Activated naive CD4-positive, alpha-beta T cell treated with anti-CD3 and anti-CD28 coated beads for 36 hours (primary cell): ENCODE data around the gene MYL12A. TPM values are rescaled to one million over a fixed set of nuclear protein-coding genes. Genes with fewer than 3 reads are reported as not detected.
"Not testable (repeated sequence)": the region's sequence is repeated elsewhere in the genome, so short reads cannot be mapped to it uniquely, and the experiment has no call there.

Experiments
- CTCF ChIA-PET: fragments of 350-600 bp; sonication (Branson Sonifier 250); formaldehyde crosslinking; loops from one replicate; lab custom pipeline; 2021; ENCODE audit warnings: antibody characterized with exemption; lab: Charles Lee
- DNase-seq: peaks from one replicate; pipeline ENCODE4 v3.0.0-alpha.2; 2020
- H3K27ac Mint-ChIP-seq: one replicate; pipeline ENCODE4 v1.8.0; 2021; ENCODE audit warnings: mild to moderate bottlenecking, mixed read lengths
- H3K27me3 Mint-ChIP-seq: one replicate; pipeline ENCODE4 v1.8.0; 2021; ENCODE audit warnings: low read depth, mixed read lengths
- H3K36me3 Mint-ChIP-seq: one replicate; pipeline ENCODE4 v1.8.0; 2021; ENCODE audit warnings: low read depth, mixed read lengths
- H3K4me1 Mint-ChIP-seq: one replicate; pipeline ENCODE4 v1.8.0; 2021; ENCODE audit warnings: low read depth, mixed read lengths
- H3K4me3 Mint-ChIP-seq: one replicate; pipeline ENCODE4 v1.8.0; 2021; ENCODE audit warnings: mild to moderate bottlenecking, moderate library complexity, mixed read lengths
- H3K9me3 Mint-ChIP-seq: one replicate; pipeline ENCODE4 v1.8.0; 2021; ENCODE audit warnings: mixed read lengths
- intact Hi-C: fragments of 100-400 bp; cut with micrococcal nuclease; formaldehyde crosslinking; loops from one replicate; pipeline ENCODE4 v1.15.1; 2023
- total RNA-seq, 2 experiments: library from RNA; stranded (reverse); gene quantifications; one replicate each; pipeline ENCODE4 v1.2.3, GENCODE V29; 2021

MYL12A gene
- total RNA-seq, 2 experiments from 2014 or later = 328 to 335 TPM

DNA sequence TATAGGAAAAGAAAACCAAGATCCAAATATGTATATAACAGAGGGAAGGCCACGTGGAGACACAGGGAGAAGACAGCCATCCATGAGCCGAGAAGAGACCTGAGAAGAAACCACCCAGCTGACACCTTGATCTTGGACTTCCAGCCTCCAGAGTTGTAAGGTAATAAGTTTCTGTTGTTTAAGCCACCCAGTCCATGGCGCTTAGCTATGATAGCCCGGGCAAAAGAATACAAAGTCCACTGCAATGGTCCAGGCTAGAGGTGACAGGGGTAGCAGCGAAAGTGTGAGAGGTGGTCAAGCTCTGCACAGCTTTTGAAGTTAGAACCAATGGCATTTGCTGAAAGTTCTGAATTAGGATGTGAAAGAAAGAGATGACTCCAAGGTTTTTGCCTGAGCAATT is 30.6 kb upstream of the MYL12A start:
- no peaks in the 10 kb centered on the region for H3K36me3 Mint-ChIP-seq
- no peaks in the 10 kb centered on the region for H3K27me3 Mint-ChIP-seq
- no peak overlapping the region for H3K27ac Mint-ChIP-seq
- peaks cover 14% of the 10 kb centered on the region for H3K4me1 Mint-ChIP-seq
- H3K9me3 Mint-ChIP-seq = no peaks in the 10 kb centered on the region
- CTCF ChIA-PET = interaction anchor here (0.9 to 1.3 kb wide), 2 partner anchors 29 to 88 kb away, joined by 3 to 7 read pairs; no protein-coding TSS in a partner anchor
- H3K4me3 Mint-ChIP-seq = no peak overlapping the region
- DNase-seq = no peak
- intact Hi-C loops = no loop called here

DNA sequence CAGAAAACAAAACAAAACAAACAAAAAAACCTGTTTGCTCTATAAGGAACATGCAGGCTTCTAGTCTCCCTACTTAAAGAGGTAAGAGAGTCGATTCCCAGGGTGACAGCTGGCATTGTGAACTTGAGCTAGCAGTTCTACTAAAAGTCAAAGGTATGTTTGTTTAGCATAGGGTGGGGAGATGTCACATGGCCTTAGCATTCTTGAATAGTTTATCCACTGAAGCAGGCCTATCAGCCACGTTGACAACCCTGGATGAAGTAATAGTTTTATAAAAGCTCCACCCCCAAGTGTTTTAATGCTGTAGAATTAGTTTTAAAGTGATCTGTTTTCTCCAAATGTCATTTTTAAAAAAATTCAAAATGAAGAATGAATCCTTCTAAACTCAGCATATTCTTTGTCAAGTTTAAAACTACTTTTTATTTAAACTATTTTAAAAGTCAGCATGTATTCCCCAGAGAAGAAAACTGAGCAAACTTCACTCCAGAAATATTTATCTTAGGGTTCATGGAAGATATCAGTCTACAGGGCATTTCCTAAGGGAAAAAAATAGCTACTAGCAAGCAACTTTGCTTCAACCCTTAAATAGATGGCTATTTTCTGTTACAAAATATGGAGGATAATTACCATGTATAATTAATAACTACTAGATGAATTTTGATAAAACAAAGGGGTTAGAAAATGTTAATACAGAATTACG is 29.5 kb upstream of the MYL12A start:
- Mint-ChIP-seq H3K27me3 (no peaks in the 10 kb centered on the region), H3K4me3 (no peak overlapping the region), H3K9me3 (no peaks in the 10 kb centered on the region), H3K27ac (no peak overlapping the region), H3K4me1 (peaks cover 9% of the 10 kb centered on the region), H3K36me3 (no peaks in the 10 kb centered on the region)
- CTCF ChIA-PET = interaction anchor here (0.7 to 1.3 kb wide), 2 partner anchors 89 to 156 kb away, joined by 3 to 7 read pairs; no protein-coding TSS in a partner anchor
- intact Hi-C loops = loop anchor here (2.0 kb wide), 1 partner anchor 17 kb away; no protein-coding TSS in a partner anchor
- no peak for DNase-seq

DNA sequence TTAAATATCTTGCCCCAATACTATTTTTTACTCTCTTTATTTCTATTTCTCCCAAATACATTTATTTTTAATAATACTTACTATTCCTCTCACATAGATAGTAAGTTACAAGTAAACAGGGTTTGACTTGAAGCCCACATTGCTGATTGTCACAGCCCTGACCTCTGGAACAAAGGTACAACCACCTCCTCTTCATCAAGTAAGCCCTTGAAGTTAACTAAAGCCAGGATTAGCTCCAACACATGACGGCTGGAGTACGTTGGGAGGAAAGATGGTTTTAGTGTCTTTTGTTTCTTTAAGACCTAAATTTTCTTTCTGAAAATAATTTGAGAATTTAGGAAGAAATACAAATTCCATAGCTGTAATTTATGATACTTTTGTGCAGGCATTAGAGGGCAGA is 28.8 kb upstream of the MYL12A start:
- DNase-seq = no peak
- no peaks in the 10 kb centered on the region for H3K9me3 Mint-ChIP-seq
- peaks cover 6% of the 10 kb centered on the region for H3K4me1 Mint-ChIP-seq
- H3K27ac Mint-ChIP-seq = no peak overlapping the region
- CTCF ChIA-PET = interaction anchor here (1.4 kb wide), 1 partner anchor 67 kb away, joined by 5 read pairs; no protein-coding TSS in a partner anchor
- H3K27me3 Mint-ChIP-seq = no peaks in the 10 kb centered on the region
- H3K4me3 Mint-ChIP-seq = no peak overlapping the region
- intact Hi-C loops = loop anchor here (2.0 kb wide), 1 partner anchor 16 kb away; no protein-coding TSS in a partner anchor
- no peaks in the 10 kb centered on the region for H3K36me3 Mint-ChIP-seq

DNA sequence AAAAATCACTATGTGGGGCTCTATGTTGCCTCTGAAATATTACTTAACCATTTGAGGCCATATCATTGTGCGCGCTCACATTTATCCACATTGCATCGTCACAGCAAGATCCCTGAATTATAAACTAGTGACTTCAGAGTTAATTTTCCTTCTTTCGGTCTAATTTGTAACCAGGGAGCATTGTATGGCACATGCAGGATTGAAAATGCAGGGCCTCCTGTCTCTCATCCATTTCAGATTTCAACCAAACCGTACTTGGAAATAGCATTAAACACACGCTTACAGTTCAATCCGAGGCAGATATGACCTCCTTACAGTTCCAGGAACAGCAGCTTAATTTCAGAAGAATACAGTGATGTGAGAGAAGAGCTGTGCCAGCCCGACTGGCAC is 28.4 kb upstream of the MYL12A start:
- Mint-ChIP-seq H3K4me1 (peaks cover 4% of the 10 kb centered on the region), H3K4me3 (no peak overlapping the region), H3K27ac (no peak overlapping the region), H3K36me3 (no peaks in the 10 kb centered on the region), H3K9me3 (no peaks in the 10 kb centered on the region), H3K27me3 (no peaks in the 10 kb centered on the region)
- CTCF ChIA-PET = interaction anchor here (1.4 kb wide), 1 partner anchor 67 kb away, joined by 5 read pairs; no protein-coding TSS in a partner anchor
- no peak for DNase-seq
- intact Hi-C loops = loop anchor here (2.0 kb wide), 1 partner anchor 16 kb away; no protein-coding TSS in a partner anchor

DNA sequence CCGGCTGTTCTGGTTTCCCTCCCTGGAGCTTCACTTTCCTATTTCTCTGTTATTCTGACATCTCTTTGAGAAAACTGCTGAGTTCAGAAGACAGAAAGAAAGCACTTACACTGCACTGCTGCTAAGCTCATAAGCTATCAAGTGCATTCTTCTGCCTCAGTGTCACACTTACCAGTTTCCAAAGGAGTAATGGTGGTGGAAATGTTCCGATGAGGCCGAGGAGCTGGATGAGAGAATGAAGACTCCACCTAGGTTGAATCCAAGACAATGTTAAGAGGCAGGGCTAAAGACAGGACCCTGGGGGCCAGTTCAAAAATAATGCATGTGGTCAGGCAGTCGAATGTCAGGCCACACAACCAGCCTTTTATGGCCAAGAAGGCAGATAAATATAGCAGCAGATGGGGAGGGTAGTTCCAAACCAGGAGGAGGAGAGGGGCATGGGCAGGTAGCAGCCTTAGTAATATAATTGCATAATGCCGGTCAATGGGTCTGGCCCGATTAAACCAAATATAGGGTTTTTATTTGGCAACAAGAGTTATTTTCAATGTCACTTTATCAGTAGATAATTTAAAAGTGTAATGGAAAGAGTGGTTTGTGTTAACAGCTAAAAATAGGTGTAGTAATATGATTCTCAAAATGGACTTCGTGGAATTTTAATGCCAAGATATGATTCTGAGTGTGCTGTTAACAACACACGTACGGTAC is 27.8 kb upstream of the MYL12A start, which contains the start of gene MYOM1:
TSS of gene MYOM1 (minus strand) at position 338 of the 705 bp plus-strand sequence. CDS start 4,745 bp downstream, outside the sequence.
- Mint-ChIP-seq H3K4me1 (peaks cover 4% of the 10 kb centered on the region), H3K9me3 (no peaks in the 10 kb centered on the region), H3K36me3 (no peaks in the 10 kb centered on the region), H3K4me3 (no peak within 1 kb of the TSS), H3K27ac (no peak within 1 kb of the TSS), H3K27me3 (no peaks in the 10 kb centered on the region)
- intact Hi-C loops = loop anchor here (2.0 kb wide), 1 partner anchor 15 kb away; no protein-coding TSS in a partner anchor
- no peak for DNase-seq
- CTCF ChIA-PET = interaction anchor here (0.6 to 1.4 kb wide), 3 partner anchors 68 to 91 kb away, joined by 3 to 5 read pairs (median 3); no protein-coding TSS in a partner anchor

DNA sequence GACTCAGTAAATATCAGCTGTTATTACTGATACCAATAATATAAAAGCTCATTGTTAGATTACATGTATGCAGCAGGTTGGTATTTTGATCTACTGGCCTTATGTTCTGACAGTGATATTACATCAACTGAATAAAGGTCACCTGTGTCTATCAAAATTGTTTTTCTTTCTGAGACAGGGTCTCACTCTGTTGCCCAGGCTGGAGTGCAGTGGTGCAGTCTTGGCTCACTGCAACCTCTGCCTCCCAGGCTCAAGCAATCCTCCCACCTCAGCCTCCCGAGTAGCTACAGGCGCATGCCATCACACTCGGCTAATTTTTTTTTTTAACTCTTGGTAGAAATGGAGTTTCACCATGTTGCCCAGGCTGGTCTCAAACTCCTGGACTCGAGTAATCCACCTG is 26.7 kb upstream of the MYL12A start:
- H3K4me3 Mint-ChIP-seq, H3K27ac Mint-ChIP-seq, H3K27me3 Mint-ChIP-seq, intact Hi-C loops, DNase-seq, H3K36me3 Mint-ChIP-seq, H3K9me3 Mint-ChIP-seq, H3K4me1 Mint-ChIP-seq: not testable (repeated sequence)
- CTCF ChIA-PET = interaction anchor here (0.8 to 1.3 kb wide), 3 partner anchors 19 to 92 kb away, joined by 3 read pairs; no protein-coding TSS in a partner anchor

DNA sequence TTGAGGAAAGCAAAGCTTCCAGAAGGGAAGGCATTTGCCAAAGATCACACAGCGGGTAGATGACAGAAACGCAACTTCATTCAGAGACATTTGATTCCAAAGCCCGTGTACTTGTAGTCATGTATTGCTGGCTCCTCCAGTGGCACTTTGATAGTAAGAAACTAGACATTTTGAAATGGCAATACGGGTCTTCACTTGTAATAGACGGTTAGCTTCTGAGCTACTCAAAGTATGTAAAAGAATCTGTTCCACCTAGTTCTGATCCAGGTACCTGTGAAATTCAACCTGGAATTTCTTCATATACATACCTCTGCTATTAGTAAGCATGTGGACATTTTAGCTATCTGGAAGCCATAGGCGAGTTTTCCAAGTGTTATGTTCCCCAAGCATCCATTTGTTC is 26.1 kb upstream of the MYL12A start:
- H3K36me3 Mint-ChIP-seq = no peaks in the 10 kb centered on the region
- intact Hi-C loops = no loop called here

DNA sequence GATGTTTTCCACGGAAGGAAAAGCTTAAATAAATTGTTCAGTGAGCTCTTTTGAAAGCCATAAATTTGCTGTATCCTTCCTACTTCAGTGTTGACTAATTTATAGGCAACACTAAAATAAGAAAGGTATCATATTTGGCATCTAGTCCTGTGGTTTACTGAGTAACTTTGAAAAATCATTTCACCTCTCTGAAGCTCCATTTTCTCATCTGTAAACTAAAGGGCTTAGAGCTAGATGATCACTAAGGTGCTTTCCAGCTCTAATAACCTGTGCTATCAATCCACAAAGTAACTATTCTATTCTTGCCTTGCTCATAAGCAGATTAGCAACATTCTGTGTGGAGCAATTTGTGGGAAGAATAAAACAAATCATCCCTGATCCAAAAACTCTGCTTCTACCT is 24.2 kb upstream of the MYL12A start:
- H3K4me1 Mint-ChIP-seq = peaks cover 9% of the 10 kb centered on the region
- H3K27me3 Mint-ChIP-seq = no peaks in the 10 kb centered on the region
- H3K27ac Mint-ChIP-seq = no peak overlapping the region
- DNase-seq = no peak
- CTCF ChIA-PET = interaction anchor here (3.5 kb wide), 1 partner anchor 23 kb away, joined by 15 read pairs; no protein-coding TSS in a partner anchor
- intact Hi-C loops = no loop called here
- H3K36me3 Mint-ChIP-seq = no peaks in the 10 kb centered on the region
- no peak overlapping the region for H3K4me3 Mint-ChIP-seq
- no peaks in the 10 kb centered on the region for H3K9me3 Mint-ChIP-seq

More for the DNA sequence above, 26.1 kb upstream of the MYL12A start:
- Mint-ChIP-seq H3K27ac (no peak overlapping the region), H3K4me3 (no peak overlapping the region), H3K27me3 (no peaks in the 10 kb centered on the region), H3K9me3 (no peaks in the 10 kb centered on the region), H3K4me1 (peaks cover 9% of the 10 kb centered on the region)
- CTCF ChIA-PET = interaction anchor here (0.8 to 3.5 kb wide), 3 partner anchors 20 to 92 kb away, joined by 3 to 15 read pairs (median 3); no protein-coding TSS in a partner anchor
- no peak for DNase-seq

DNA sequence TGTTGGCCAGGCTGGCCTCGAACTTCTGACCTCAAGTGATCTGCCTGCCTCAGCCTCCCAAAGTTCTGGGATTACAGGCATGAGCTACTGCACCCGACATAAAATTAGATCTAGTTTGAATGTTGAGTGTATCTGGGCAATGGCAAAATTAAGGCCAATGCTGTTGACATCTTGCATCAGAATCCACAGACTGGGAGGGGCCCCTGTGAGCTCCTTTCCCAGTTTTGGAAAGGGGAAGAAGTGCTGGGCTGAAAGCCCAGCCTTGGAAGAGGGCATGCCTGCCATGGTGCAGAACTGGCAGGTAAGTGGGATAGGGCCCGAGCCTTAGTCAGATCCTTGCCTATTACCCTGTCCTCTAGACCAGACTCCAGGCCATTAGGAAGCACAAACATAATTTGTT is 23.4 kb upstream of the MYL12A start:
- no peak overlapping the region for H3K27ac Mint-ChIP-seq
- H3K4me3 Mint-ChIP-seq = no peak overlapping the region
- no peaks in the 10 kb centered on the region for H3K36me3 Mint-ChIP-seq
- CTCF ChIA-PET = interaction anchor here (3.5 kb wide), 1 partner anchor 22 kb away, joined by 15 read pairs; no protein-coding TSS in a partner anchor
- no peaks in the 10 kb centered on the region for H3K27me3 Mint-ChIP-seq
- H3K9me3 Mint-ChIP-seq = no peaks in the 10 kb centered on the region
- peaks cover 9% of the 10 kb centered on the region for H3K4me1 Mint-ChIP-seq
- intact Hi-C loops = no loop called here
- no peak for DNase-seq

DNA sequence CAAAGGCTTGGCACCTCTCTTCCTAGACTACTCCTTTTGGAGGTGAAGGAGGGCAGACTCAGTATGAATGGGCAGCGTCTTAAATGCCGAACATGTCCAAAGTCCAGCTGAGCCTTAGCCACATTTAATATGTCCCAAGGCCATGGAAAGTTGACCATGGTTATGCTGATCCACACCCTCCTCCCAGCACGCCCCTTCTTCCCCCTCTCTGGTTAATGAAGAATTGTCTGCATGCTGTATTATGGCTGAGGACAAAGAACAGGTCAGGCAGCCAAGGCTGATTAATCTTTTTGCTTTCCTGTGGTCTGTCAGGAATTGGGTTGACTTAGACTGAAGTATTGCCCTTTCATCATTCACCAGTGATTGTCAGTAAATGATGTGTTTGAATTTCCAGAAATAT is 22.0 kb upstream of the MYL12A start:
- Mint-ChIP-seq H3K9me3 (no peaks in the 10 kb centered on the region), H3K27ac (no peak overlapping the region), H3K4me3 (no peak overlapping the region), H3K4me1 (peaks cover 9% of the 10 kb centered on the region), H3K36me3 (no peaks in the 10 kb centered on the region), H3K27me3 (no peaks in the 10 kb centered on the region)
- DNase-seq = no peak
- intact Hi-C loops = no loop called here
- CTCF ChIA-PET = interaction anchor here (0.6 to 2.0 kb wide), 2 partner anchors 9 to 20 kb away, joined by 4 to 6 read pairs; no protein-coding TSS in a partner anchor

DNA sequence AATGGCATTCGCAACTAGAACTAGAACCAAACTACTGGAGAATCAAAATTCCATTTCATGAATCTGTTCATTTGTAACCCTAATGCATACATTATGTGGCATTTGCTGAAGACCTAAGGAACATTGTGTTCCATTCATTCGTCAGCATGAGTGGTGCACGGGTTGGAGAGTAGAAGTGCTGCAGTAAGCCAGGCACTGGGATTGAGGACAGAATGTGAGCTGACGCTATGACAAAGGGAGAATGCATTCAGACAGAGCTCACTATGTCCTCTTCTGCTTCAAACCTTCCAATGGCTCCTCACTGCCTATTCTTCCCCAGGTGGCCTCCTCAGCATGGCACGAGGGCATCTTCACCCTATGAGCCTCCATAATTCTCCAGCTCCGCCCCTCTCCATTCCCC is 21.6 kb upstream of the MYL12A start:
- Mint-ChIP-seq H3K4me1 (peaks cover 9% of the 10 kb centered on the region), H3K27ac (no peak overlapping the region), H3K27me3 (no peaks in the 10 kb centered on the region), H3K36me3 (no peaks in the 10 kb centered on the region), H3K9me3 (no peaks in the 10 kb centered on the region), H3K4me3 (no peak overlapping the region)
- CTCF ChIA-PET = interaction anchor here (2.0 kb wide), 1 partner anchor 20 kb away, joined by 6 read pairs; no protein-coding TSS in a partner anchor
- intact Hi-C loops = no loop called here
- DNase-seq = no peak
